Suprapubic skin (tissue), 3 donors: ENCODE data around the gene SEC16B.

ENCODE experiments used
- CTCF ChIP-seq, 2 donors: fragments of 200-600 bp in 1 of 2; fragments of 450-650 bp in 1 of 2; sonication (generic) in 1 of 2; IDR thresholded peaks; one replicate each; pipeline ENCODE4 v1.5.1; 2016 to 2019; ENCODE audit warnings: antibody characterized with exemption in 2 of 2, mild to moderate bottlenecking in 1 of 2, moderate library complexity in 1 of 2
- POLR2AphosphoS5 ChIP-seq, 3 donors: sonication (generic); formaldehyde crosslinking; IDR thresholded peaks; one replicate each; pipeline ENCODE4 v1.6.1; 2017; ENCODE audit warnings: antibody characterized with exemption in 3 of 3

DNA sequence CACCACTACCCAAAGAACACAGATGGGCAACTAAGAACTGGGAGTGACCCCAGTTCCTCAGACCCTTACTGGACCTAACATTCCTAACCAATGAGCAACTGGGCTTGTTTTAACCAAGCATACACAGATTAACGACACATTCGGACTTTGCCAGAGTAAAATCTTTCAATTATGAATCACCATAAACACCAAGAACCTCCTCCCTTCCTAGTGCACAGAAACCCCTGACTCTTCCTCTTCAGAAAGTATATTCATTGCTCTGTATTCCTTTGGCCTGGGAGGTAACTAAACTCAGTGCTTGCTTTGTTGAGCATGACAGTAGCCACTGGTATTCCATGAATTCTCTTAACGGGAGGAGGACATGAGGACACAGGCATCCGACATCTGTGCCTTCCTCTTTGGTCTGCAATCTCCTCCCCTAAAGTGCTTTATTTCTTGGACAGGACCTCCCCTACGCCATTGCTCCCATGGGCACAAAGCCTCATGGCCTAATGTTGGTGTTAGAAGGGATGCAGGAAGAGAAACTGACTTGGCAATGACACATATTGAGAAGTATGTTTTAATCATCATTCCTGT is 42.7 kb downstream of the SEC16B start:
- TF ChIP-seq CTCF (IDR thresholded peaks at IDR 0.05) = no peak
- no peak for TF ChIP-seq POLR2AphosphoS5 (IDR thresholded peaks at IDR 0.05)
